Fibroblast of pulmonary artery (primary cell): ENCODE results near the gene EIF4A3.

Source experiments
- DNase-seq: peaks from one replicate; pipeline ENCODE4 v3.0.0-alpha.2; 2010; ENCODE audit warnings: low read depth
- H3K4me3 ChIP-seq: replicated peaks from 2 replicates; pipeline ENCODE4 v1.5.1; 2011; ENCODE audit warnings: low read depth, mild to moderate bottlenecking, control low read depth, low read length, moderate library complexity
- CTCF ChIP-seq: IDR thresholded peaks from 2 replicates; pipeline ENCODE4 v1.5.1; 2011; ENCODE audit warnings: mild to moderate bottlenecking, control low read depth, low read length, inconsistent platforms; ENCODE audit errors: missing control alignments

The EIF4A3 gene

GRCh38 chr17:80086616-80087015, 60.3 kb downstream of the EIF4A3 start:
- no peak for TF ChIP-seq CTCF
- no peak overlapping the region for H3K4me3 ChIP-seq
- DNase-seq: no peak

GRCh38 chr17:80086081-80086480, 60.8 kb downstream of the EIF4A3 start:
- no peak for TF ChIP-seq CTCF
- no peak for DNase-seq
- no peak overlapping the region for H3K4me3 ChIP-seq

- no peak overlapping the region for H3K4me3 ChIP-seq
- no peak for DNase-seq
- no peak for TF ChIP-seq CTCF
Observed at GRCh38 chr17:80084773-80085172, 62.2 kb downstream of the EIF4A3 start.
